ENCODE results near the gene ITGA1.

The ITGA1 gene

DNA sequence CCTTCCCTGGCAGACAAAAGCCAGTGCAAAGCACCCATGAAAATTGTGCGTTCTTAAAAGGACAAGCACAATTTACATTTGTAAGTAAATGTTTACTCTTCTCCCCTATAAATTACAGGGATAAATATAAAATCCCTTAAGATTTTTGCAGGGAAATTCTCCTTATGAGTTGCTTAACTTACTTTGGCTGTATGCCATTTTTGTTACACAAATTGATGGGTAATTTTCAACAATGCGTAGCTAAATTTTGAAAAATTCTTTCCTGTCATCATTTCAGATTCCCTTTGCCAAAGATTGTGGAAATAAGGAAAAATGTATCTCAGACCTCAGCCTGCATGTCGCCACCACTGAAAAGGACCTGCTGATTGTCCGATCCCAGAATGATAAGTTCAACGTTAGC is 137.3 kb downstream of the ITGA1 start:
- no peak for DNase-seq (ENCODE audit: low read depth)
- TF ChIP-seq, protein P1, sequence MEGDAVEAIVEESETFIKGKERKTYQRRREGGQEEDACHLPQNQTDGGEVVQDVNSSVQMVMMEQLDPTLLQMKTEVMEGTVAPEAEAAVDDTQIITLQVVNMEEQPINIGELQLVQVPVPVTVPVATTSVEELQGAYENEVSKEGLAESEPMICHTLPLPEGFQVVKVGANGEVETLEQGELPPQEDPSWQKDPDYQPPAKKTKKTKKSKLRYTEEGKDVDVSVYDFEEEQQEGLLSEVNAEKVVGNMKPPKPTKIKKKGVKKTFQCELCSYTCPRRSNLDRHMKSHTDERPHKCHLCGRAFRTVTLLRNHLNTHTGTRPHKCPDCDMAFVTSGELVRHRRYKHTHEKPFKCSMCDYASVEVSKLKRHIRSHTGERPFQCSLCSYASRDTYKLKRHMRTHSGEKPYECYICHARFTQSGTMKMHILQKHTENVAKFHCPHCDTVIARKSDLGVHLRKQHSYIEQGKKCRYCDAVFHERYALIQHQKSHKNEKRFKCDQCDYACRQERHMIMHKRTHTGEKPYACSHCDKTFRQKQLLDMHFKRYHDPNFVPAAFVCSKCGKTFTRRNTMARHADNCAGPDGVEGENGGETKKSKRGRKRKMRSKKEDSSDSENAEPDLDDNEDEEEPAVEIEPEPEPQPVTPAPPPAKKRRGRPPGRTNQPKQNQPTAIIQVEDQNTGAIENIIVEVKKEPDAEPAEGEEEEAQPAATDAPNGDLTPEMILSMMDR (IDR thresholded peaks at IDR 0.05; ENCODE audit: insufficient read depth, low read depth, low read length, missing control alignments) = no peak
- H3K4me3 ChIP-seq (ENCODE audit: low read depth, low read length) = no peak overlapping the region

- TF ChIP-seq, protein P1 (IDR thresholded peaks at IDR 0.05; ENCODE audit: insufficient read depth, low read depth, low read length, missing control alignments) = no peak
- H3K4me3 ChIP-seq (ENCODE audit: low read depth, low read length) = no peak overlapping the region
- no peak for DNase-seq (ENCODE audit: low read depth)
Measured at GRCh38 chr5:52928689-52929088, 141.0 kb downstream of the ITGA1 start.

GRCh38 chr5:52938226-52938625 is 150.5 kb downstream of the ITGA1 start:
- no peak for DNase-seq (ENCODE audit: low read depth)
- H3K4me3 ChIP-seq (ENCODE audit: low read depth, low read length) = no peak overlapping the region
- TF ChIP-seq, protein P1 (IDR thresholded peaks at IDR 0.05; ENCODE audit: insufficient read depth, low read depth, low read length, missing control alignments) = no peak

GRCh38 chr5:52943285-52943684 is 155.6 kb downstream of the ITGA1 start:
- H3K4me3 ChIP-seq (ENCODE audit: low read depth, low read length) = no peak overlapping the region
- peak; percentile 22 for DNase-seq (ENCODE audit: low read depth)
- TF ChIP-seq, protein P1 (IDR thresholded peaks at IDR 0.05; ENCODE audit: insufficient read depth, low read depth, low read length, missing control alignments) = peak; percentile 29

- H3K4me3 ChIP-seq (ENCODE audit: low read depth, low read length) = no peak overlapping the region
Measured at GRCh38 chr5:52943808-52944207, 156.1 kb downstream of the ITGA1 start.

DNA sequence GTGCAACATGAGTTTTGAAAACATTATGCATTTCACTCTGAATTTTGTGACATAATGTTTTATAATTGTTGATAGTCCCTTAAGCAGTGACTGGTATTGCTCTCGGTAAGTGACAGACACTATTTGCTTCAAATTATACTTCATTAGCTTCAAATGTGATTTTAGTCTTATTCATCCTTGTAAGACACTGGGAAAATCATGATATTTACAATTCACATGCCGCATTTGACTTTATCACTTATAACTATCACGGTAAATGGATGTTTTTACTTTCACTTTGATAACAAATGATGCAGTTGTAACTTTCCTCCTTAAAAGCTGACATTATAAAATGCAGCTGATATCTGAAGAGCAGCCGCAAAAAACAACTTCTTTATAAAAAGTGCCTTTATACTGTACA is 157.3 kb downstream of the ITGA1 start:
- TF ChIP-seq, protein P1 (IDR thresholded peaks at IDR 0.05; ENCODE audit: insufficient read depth, low read depth, low read length, missing control alignments) = no peak
- H3K4me3 ChIP-seq (ENCODE audit: low read depth, low read length) = peak overlapping the region; percentile 38; the same call in 1 of the 2 replicates
- DNase-seq (ENCODE audit: low read depth) = no peak

More at GRCh38 chr5:52943808-52944207, 156.1 kb downstream of the ITGA1 start:
- TF ChIP-seq, protein P1 (IDR thresholded peaks at IDR 0.05; ENCODE audit: insufficient read depth, low read depth, low read length, missing control alignments) = no peak
- no peak for DNase-seq (ENCODE audit: low read depth)

DNA sequence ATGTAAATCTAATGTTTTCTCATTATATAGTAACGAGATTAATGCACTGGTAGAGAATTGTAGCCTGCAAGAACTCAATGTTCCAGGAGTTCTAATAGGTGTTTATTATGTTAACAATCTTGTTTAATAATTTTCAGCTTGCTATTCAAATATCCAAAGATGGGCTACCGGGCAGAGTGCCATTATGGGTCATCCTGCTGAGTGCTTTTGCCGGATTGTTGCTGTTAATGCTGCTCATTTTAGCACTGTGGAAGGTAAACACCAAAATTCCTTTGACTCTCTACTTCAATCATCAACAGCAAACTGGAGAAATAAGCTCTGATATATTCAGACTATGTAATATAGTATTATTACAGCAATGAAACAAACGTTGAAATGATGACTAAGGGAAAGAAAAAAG is 159.5 kb downstream of the ITGA1 start:
- no peak for DNase-seq (ENCODE audit: low read depth)
- TF ChIP-seq, protein P1 (IDR thresholded peaks at IDR 0.05; ENCODE audit: insufficient read depth, low read depth, low read length, missing control alignments) = no peak
- no peak overlapping the region for H3K4me3 ChIP-seq (ENCODE audit: low read depth, low read length)
